HepG2 (cell line): Measurements from ENCODE around the gene DMKN.

Experiments used
- EP300 ChIP-seq, 3 experiments: sonication (generic) in 1 of 3; formaldehyde crosslinking in 1 of 3; IDR thresholded peaks; 2 replicates each; pipeline versions ENCODE4 v1.5.1 to v1.6.1; 2011 to 2020; ENCODE audit warnings: low read depth in 2 of 3, low read length in 2 of 3, borderline replicate concordance in 1 of 3, improper control_type of control experiment in 1 of 3, mild to moderate bottlenecking in 1 of 3, missing genetic modification reagents in 1 of 3, moderate library complexity in 1 of 3
- EZH2 ChIP-seq: conservative IDR thresholded peaks from 2 replicates; pipeline ENCODE4 v1.6.1; 2012; ENCODE audit warnings: mild to moderate bottlenecking, low read depth, low read length, moderate library complexity
- KAT7 ChIP-seq: IDR thresholded peaks from 2 replicates; pipeline ENCODE4 v1.6.1; 2018; ENCODE audit warnings: borderline replicate concordance, missing compliant biosample characterization
- MZF1 ChIP-seq: sonication (generic); formaldehyde crosslinking; IDR thresholded peaks from 2 replicates; pipeline ENCODE4 v1.8.1; 2023; ENCODE audit warnings: mild to moderate bottlenecking, missing genetic modification reagents, borderline replicate concordance
- TBL1XR1 ChIP-seq: fragments of 150-350 bp; IDR thresholded peaks from 2 replicates; pipeline ENCODE4 v1.6.1; 2014; ENCODE audit warnings: borderline replicate concordance, low read length; ENCODE audit not compliant: partially characterized antibody
- TF ChIP-seq, protein P1 (sequence below): IDR thresholded peaks from 2 replicates; pipeline ENCODE4 v1.4.0; 2020; ENCODE audit warnings: mild to moderate bottlenecking, missing genetic modification reagents
- TF ChIP-seq, protein P2 (sequence below): sonication (generic); formaldehyde crosslinking; IDR thresholded peaks from 2 replicates; pipeline ENCODE4 v1.5.0; 2020; ENCODE audit warnings: mild to moderate bottlenecking, missing genetic modification reagents, moderate library complexity

GRCh38 chr19:35470128-35470527, 43.3 kb downstream of the DMKN start:
- TF ChIP-seq, protein P1, sequence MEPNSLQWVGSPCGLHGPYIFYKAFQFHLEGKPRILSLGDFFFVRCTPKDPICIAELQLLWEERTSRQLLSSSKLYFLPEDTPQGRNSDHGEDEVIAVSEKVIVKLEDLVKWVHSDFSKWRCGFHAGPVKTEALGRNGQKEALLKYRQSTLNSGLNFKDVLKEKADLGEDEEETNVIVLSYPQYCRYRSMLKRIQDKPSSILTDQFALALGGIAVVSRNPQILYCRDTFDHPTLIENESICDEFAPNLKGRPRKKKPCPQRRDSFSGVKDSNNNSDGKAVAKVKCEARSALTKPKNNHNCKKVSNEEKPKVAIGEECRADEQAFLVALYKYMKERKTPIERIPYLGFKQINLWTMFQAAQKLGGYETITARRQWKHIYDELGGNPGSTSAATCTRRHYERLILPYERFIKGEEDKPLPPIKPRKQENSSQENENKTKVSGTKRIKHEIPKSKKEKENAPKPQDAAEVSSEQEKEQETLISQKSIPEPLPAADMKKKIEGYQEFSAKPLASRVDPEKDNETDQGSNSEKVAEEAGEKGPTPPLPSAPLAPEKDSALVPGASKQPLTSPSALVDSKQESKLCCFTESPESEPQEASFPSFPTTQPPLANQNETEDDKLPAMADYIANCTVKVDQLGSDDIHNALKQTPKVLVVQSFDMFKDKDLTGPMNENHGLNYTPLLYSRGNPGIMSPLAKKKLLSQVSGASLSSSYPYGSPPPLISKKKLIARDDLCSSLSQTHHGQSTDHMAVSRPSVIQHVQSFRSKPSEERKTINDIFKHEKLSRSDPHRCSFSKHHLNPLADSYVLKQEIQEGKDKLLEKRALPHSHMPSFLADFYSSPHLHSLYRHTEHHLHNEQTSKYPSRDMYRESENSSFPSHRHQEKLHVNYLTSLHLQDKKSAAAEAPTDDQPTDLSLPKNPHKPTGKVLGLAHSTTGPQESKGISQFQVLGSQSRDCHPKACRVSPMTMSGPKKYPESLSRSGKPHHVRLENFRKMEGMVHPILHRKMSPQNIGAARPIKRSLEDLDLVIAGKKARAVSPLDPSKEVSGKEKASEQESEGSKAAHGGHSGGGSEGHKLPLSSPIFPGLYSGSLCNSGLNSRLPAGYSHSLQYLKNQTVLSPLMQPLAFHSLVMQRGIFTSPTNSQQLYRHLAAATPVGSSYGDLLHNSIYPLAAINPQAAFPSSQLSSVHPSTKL: no peak
- TF ChIP-seq KAT7 (CRISPR knock-in tag): no peak
- no peak for TF ChIP-seq EZH2
- no peak for TF ChIP-seq MZF1 (CRISPR knock-in tag)
- no peak for TF ChIP-seq EP300 (IDR thresholded peaks at IDR 0.05; ENCODE audit: low read depth in 2 of 2, low read length in 2 of 2)
- no peak for TF ChIP-seq EP300 (CRISPR knock-in tag; IDR thresholded peaks at IDR 0.05; ENCODE audit: borderline replicate concordance)
- TF ChIP-seq, protein P2, sequence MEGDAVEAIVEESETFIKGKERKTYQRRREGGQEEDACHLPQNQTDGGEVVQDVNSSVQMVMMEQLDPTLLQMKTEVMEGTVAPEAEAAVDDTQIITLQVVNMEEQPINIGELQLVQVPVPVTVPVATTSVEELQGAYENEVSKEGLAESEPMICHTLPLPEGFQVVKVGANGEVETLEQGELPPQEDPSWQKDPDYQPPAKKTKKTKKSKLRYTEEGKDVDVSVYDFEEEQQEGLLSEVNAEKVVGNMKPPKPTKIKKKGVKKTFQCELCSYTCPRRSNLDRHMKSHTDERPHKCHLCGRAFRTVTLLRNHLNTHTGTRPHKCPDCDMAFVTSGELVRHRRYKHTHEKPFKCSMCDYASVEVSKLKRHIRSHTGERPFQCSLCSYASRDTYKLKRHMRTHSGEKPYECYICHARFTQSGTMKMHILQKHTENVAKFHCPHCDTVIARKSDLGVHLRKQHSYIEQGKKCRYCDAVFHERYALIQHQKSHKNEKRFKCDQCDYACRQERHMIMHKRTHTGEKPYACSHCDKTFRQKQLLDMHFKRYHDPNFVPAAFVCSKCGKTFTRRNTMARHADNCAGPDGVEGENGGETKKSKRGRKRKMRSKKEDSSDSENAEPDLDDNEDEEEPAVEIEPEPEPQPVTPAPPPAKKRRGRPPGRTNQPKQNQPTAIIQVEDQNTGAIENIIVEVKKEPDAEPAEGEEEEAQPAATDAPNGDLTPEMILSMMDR (CRISPR knock-in tag): no peak
- no peak for TF ChIP-seq TBL1XR1
